H9 (cell line): ENCODE results near the gene CFAP410. TPM values are rescaled to one million over a fixed set of nuclear protein-coding genes. Genes with fewer than 3 reads are reported as not detected.

Source experiments
- DNase-seq: peaks from one replicate; pipeline ENCODE4 v3.0.0-alpha.2; 2017
- H2AFZ ChIP-seq: one replicate; pipeline ENCODE4 v1.6.1; 2013; ENCODE audit warnings: mild to moderate bottlenecking, low read length, control low read depth, moderate library complexity
- H2AK5ac ChIP-seq: 2 replicates; pipeline ENCODE4 v1.6.1; 2013; ENCODE audit warnings: low read length, control low read depth, mixed read lengths; ENCODE audit not compliant: insufficient read length
- H2BK120ac ChIP-seq: one replicate; pipeline ENCODE4 v1.6.1; 2013; ENCODE audit warnings: low read depth, mild to moderate bottlenecking, low read length, control low read depth, inconsistent platforms; ENCODE audit not compliant: poor library complexity, severe bottlenecking
- H2BK12ac ChIP-seq: 2 replicates; pipeline ENCODE4 v1.6.1; 2013; ENCODE audit warnings: low read length, control low read depth, mixed read lengths, low read depth; ENCODE audit not compliant: insufficient read length
- H2BK15ac ChIP-seq: 2 replicates; pipeline ENCODE4 v1.6.1; 2013; ENCODE audit warnings: low read depth, low read length, control low read depth
- H2BK20ac ChIP-seq: one replicate; pipeline ENCODE4 v1.6.1; 2013; ENCODE audit warnings: low read depth, mild to moderate bottlenecking, low read length, control low read depth, inconsistent platforms; ENCODE audit not compliant: poor library complexity, severe bottlenecking
- H2BK5ac ChIP-seq: 2 replicates; pipeline ENCODE4 v1.6.1; 2013; ENCODE audit warnings: low read length, control low read depth, mixed read lengths; ENCODE audit not compliant: insufficient read length
- H3K14ac ChIP-seq: 2 replicates; pipeline ENCODE4 v1.6.1; 2013; ENCODE audit warnings: low read length, control low read depth; ENCODE audit not compliant: insufficient read depth
- H3K18ac ChIP-seq: 2 replicates; pipeline ENCODE4 v1.6.1; 2013; ENCODE audit warnings: low read depth, mild to moderate bottlenecking, mixed read lengths, low read length, control low read depth; ENCODE audit not compliant: insufficient read length
- H3K23ac ChIP-seq: 2 replicates; pipeline ENCODE4 v1.6.1; 2013; ENCODE audit warnings: low read length, control low read depth, mixed read lengths, low read depth; ENCODE audit not compliant: insufficient read length
- H3K23me2 ChIP-seq: 2 replicates; pipeline ENCODE4 v1.6.1; 2013; ENCODE audit warnings: low read depth, mild to moderate bottlenecking, mixed read lengths, low read length, control low read depth; ENCODE audit not compliant: insufficient read length, poor library complexity, severe bottlenecking
- H3K27ac ChIP-seq: 2 replicates; pipeline ENCODE4 v1.5.1; 2013; ENCODE audit warnings: low read length, control low read depth, mixed read lengths, low read depth; ENCODE audit not compliant: insufficient read length
- H3K27me3 ChIP-seq: 2 replicates; pipeline ENCODE4 v1.6.1; 2013; ENCODE audit warnings: low read length, control low read depth, inconsistent platforms; ENCODE audit not compliant: insufficient read depth
- H3K4ac ChIP-seq: 2 replicates; pipeline ENCODE4 v1.6.1; 2013; ENCODE audit warnings: low read depth, mild to moderate bottlenecking, control low read depth, inconsistent platforms, low read length, moderate library complexity
- H3K4me1 ChIP-seq: 2 replicates; pipeline ENCODE4 v1.6.1; 2013; ENCODE audit warnings: low read length, control low read depth, inconsistent platforms; ENCODE audit not compliant: insufficient read depth
- H3K4me2 ChIP-seq: 2 replicates; pipeline ENCODE4 v1.6.1; 2013; ENCODE audit warnings: low read length, control low read depth, mixed read lengths; ENCODE audit not compliant: insufficient read length, insufficient read depth
- H3K56ac ChIP-seq: 2 replicates; pipeline ENCODE4 v1.6.1; 2013; ENCODE audit warnings: low read depth, mild to moderate bottlenecking, mixed read lengths, low read length, control low read depth; ENCODE audit not compliant: insufficient read length
- H3K79me1 ChIP-seq: 2 replicates; pipeline ENCODE4 v1.6.1; 2013; ENCODE audit warnings: low read depth, mild to moderate bottlenecking, moderate library complexity, low read length, control low read depth, inconsistent platforms; ENCODE audit not compliant: insufficient read depth, poor library complexity, severe bottlenecking
- H3K79me2 ChIP-seq: 2 replicates; pipeline ENCODE4 v1.6.1; 2013; ENCODE audit warnings: low read length, control low read depth, inconsistent platforms; ENCODE audit not compliant: insufficient read depth
- H3K9ac ChIP-seq: 2 replicates; pipeline ENCODE4 v1.6.1; 2013; ENCODE audit warnings: low read length, control low read depth, mixed read lengths; ENCODE audit not compliant: insufficient read length; ENCODE audit errors: extremely low read depth
- H3K9me3 ChIP-seq: one replicate; pipeline ENCODE4 v1.6.1; 2013; ENCODE audit warnings: low read depth, low read length, inconsistent platforms; ENCODE audit not compliant: control insufficient read depth
- H3T11ph ChIP-seq: one replicate; pipeline ENCODE4 v1.6.1; 2013; ENCODE audit warnings: mild to moderate bottlenecking, low read length, control low read depth, inconsistent platforms
- H4K20me1 ChIP-seq: one replicate; pipeline ENCODE4 v1.6.1; 2013; ENCODE audit not compliant: control insufficient read depth, insufficient read length, insufficient read depth
- H4K5ac ChIP-seq: 2 replicates; pipeline ENCODE4 v1.6.1; 2013; ENCODE audit warnings: low read depth, mild to moderate bottlenecking, mixed read lengths, low read length, control low read depth; ENCODE audit not compliant: insufficient read length
- H4K8ac ChIP-seq: replicated peaks from 2 replicates; pipeline ENCODE4 v1.6.1; 2013; ENCODE audit warnings: low read length, control low read depth, mixed read lengths, low read depth; ENCODE audit not compliant: insufficient read length
- H4K91ac ChIP-seq: 2 replicates; pipeline ENCODE4 v1.6.1; 2013; ENCODE audit warnings: low read depth, mild to moderate bottlenecking, moderate library complexity, mixed read lengths, low read length, control low read depth; ENCODE audit not compliant: insufficient read length
- H3K27ac Mint-ChIP-seq, 3 experiments: 2 replicates in 2 of 3; 3 replicates in 1 of 3; pipeline ENCODE4 v1.8.0; 2020 to 2021; ENCODE audit warnings: mixed read lengths in 3 of 3, mild to moderate bottlenecking in 1 of 3, moderate library complexity in 1 of 3
- H3K27me3 Mint-ChIP-seq: 2 replicates; pipeline ENCODE4 v1.8.0; 2021; ENCODE audit warnings: low read depth, mild to moderate bottlenecking, moderate library complexity, mixed read lengths
- H3K36me3 Mint-ChIP-seq, 3 experiments: 2 replicates in 2 of 3; 3 replicates in 1 of 3; pipeline ENCODE4 v1.8.0; 2020 to 2021; ENCODE audit warnings: low read depth in 3 of 3, mixed read lengths in 3 of 3; ENCODE audit not compliant: insufficient read depth in 1 of 3
- H3K4me1 Mint-ChIP-seq, 2 experiments: 2 replicates each; pipeline ENCODE4 v1.8.0; 2020; ENCODE audit warnings: mixed read lengths in 2 of 2
- H3K4me3 Mint-ChIP-seq, 2 experiments: 2 replicates in 1 of 2; 3 replicates in 1 of 2; pipeline ENCODE4 v1.8.0; 2020 to 2021; ENCODE audit warnings: mild to moderate bottlenecking in 2 of 2, mixed read lengths in 2 of 2, moderate library complexity in 1 of 2
- H3K9me3 Mint-ChIP-seq, 2 experiments: 2 replicates in 1 of 2; 3 replicates in 1 of 2; pipeline ENCODE4 v1.8.0; 2020; ENCODE audit warnings: mild to moderate bottlenecking in 2 of 2, mixed read lengths in 2 of 2, moderate library complexity in 1 of 2
- WGBS: extraction: QIAGEN DNeasy Blood & Tissue Kit; methylation state at CpG from one replicate; pipeline ENCODE4 v1.1.7; 2013; ENCODE audit warnings: missing lambda C conversion rate, low lambda C conversion rate, mixed read lengths; ENCODE audit not compliant: insufficient read length; ENCODE audit errors: extremely low coverage; 5-methylcytosine and 5-hydroxymethylcytosine counted together
- total RNA-seq: library from RNA; stranded (reverse); gene quantifications from 2 replicates; pipeline ENCODE4 v1.2.1, GENCODE V29; 2021
- TF ChIP-seq, protein P1 (sequence below): fragments of 200-600 bp; sonication (generic); conservative IDR thresholded peaks from 3 replicates; pipeline ENCODE4 v1.8.0; 2021; ENCODE audit warnings: antibody characterized with exemption, mild to moderate bottlenecking

The CFAP410 gene
- total RNA-seq, 1 experiment from 2014 or later: 17.0 TPM

- Histone ChIP-seq H2AFZ (no peak overlapping the region), H3K9ac (no peak overlapping the region), H3K4me1 (no peaks in the 10 kb centered on the region), H3K79me2 (no peaks in the 10 kb centered on the region), H3K18ac (no peak overlapping the region), H3T11ph (no peak overlapping the region), H2BK12ac (no peak overlapping the region), H3K27me3 (no peaks in the 10 kb centered on the region), H2AK5ac (no peak overlapping the region), H3K4ac (no peak overlapping the region), H4K5ac (no peak overlapping the region), H3K56ac (no peak overlapping the region), H4K91ac (no peak overlapping the region), H3K27ac (no peak overlapping the region), H4K8ac (no peak overlapping the region), H2BK20ac (no peak overlapping the region), H4K20me1 (no peaks in the 10 kb centered on the region), H3K4me2 (no peak overlapping the region), H2BK5ac (no peak overlapping the region), H3K14ac (no peak overlapping the region), H3K79me1 (no peaks in the 10 kb centered on the region), H2BK15ac (no peak overlapping the region), H3K23me2 (no peaks in the 10 kb centered on the region), H3K23ac (no peak overlapping the region), H3K9me3 (no peaks in the 10 kb centered on the region), H2BK120ac (no peak overlapping the region)
- no CpG with 5 or more reads among the region's 13 CpGs for WGBS
- H3K4me1 Mint-ChIP-seq: peaks cover 2 to 4% of the 10 kb centered on the region in 2 experiments; a peak in 2 of 4 replicates
- peaks cover 8 to 24% (median 21%) of the 10 kb centered on the region in 3 experiments for H3K36me3 Mint-ChIP-seq
- H3K9me3 Mint-ChIP-seq: no peaks in the 10 kb centered on the region
- TF ChIP-seq, protein P1, sequence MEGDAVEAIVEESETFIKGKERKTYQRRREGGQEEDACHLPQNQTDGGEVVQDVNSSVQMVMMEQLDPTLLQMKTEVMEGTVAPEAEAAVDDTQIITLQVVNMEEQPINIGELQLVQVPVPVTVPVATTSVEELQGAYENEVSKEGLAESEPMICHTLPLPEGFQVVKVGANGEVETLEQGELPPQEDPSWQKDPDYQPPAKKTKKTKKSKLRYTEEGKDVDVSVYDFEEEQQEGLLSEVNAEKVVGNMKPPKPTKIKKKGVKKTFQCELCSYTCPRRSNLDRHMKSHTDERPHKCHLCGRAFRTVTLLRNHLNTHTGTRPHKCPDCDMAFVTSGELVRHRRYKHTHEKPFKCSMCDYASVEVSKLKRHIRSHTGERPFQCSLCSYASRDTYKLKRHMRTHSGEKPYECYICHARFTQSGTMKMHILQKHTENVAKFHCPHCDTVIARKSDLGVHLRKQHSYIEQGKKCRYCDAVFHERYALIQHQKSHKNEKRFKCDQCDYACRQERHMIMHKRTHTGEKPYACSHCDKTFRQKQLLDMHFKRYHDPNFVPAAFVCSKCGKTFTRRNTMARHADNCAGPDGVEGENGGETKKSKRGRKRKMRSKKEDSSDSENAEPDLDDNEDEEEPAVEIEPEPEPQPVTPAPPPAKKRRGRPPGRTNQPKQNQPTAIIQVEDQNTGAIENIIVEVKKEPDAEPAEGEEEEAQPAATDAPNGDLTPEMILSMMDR: no peak
- no peak overlapping the region for H3K4me3 Mint-ChIP-seq
- DNase-seq: no peak
- H3K27ac Mint-ChIP-seq: no peak overlapping the region
- H3K27me3 Mint-ChIP-seq: no peaks in the 10 kb centered on the region
Observed at GRCh38 chr21:44313451-44313850, 25.7 kb downstream of the CFAP410 start.
